Endothelial cell of umbilical vein (primary cell): ENCODE measurements around the gene VPS37D.

Source experiments
- EZH2 ChIP-seq: IDR thresholded peaks from 2 replicates; pipeline ENCODE4 v1.6.1; 2012; ENCODE audit warnings: borderline replicate concordance, low read depth, mild to moderate bottlenecking, moderate library complexity, low read length, inconsistent platforms; ENCODE audit not compliant: severe bottlenecking
- FOS ChIP-seq: IDR thresholded peaks from 2 replicates; pipeline ENCODE4 v1.6.1; 2011; ENCODE audit warnings: mild to moderate bottlenecking, low read length, moderate library complexity, borderline replicate concordance; ENCODE audit not compliant: insufficient read depth
- JUN ChIP-seq: IDR thresholded peaks from 2 replicates; pipeline ENCODE4 v1.6.1; 2011; ENCODE audit warnings: borderline replicate concordance, low read depth; ENCODE audit not compliant: insufficient read length, insufficient read depth
- POLR2A ChIP-seq: IDR thresholded peaks from 2 replicates; pipeline ENCODE4 v1.6.1; 2012; ENCODE audit warnings: low read depth, mild to moderate bottlenecking, control low read depth, low read length
- POLR2AphosphoS5 ChIP-seq: IDR thresholded peaks from 2 replicates; pipeline ENCODE4 v1.6.1; 2012; ENCODE audit warnings: low read depth, mild to moderate bottlenecking, control low read depth, low read length, moderate library complexity; ENCODE audit not compliant: insufficient read depth
- TF ChIP-seq, protein P1 (sequence below), 2 donors: IDR thresholded peaks; 1 replicate in 1 of 2; 2 replicates in 1 of 2; pipeline ENCODE4 v1.5.1; 2011; ENCODE audit warnings: low read length in 2 of 2, mild to moderate bottlenecking in 2 of 2, moderate library complexity in 2 of 2, control low read depth in 1 of 2, inconsistent platforms in 1 of 2, low read depth in 1 of 2; ENCODE audit not compliant: insufficient read depth in 1 of 2; ENCODE audit errors: extremely low read depth in 1 of 2
- TF ChIP-seq, protein P2 (sequence below): IDR thresholded peaks from 2 replicates; pipeline ENCODE4 v1.6.1; 2011; ENCODE audit not compliant: insufficient read depth, insufficient read length

- TF ChIP-seq, protein P1, sequence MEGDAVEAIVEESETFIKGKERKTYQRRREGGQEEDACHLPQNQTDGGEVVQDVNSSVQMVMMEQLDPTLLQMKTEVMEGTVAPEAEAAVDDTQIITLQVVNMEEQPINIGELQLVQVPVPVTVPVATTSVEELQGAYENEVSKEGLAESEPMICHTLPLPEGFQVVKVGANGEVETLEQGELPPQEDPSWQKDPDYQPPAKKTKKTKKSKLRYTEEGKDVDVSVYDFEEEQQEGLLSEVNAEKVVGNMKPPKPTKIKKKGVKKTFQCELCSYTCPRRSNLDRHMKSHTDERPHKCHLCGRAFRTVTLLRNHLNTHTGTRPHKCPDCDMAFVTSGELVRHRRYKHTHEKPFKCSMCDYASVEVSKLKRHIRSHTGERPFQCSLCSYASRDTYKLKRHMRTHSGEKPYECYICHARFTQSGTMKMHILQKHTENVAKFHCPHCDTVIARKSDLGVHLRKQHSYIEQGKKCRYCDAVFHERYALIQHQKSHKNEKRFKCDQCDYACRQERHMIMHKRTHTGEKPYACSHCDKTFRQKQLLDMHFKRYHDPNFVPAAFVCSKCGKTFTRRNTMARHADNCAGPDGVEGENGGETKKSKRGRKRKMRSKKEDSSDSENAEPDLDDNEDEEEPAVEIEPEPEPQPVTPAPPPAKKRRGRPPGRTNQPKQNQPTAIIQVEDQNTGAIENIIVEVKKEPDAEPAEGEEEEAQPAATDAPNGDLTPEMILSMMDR (IDR thresholded peaks at IDR 0.05; ENCODE audit: extremely low read depth in 1 of 2, insufficient read depth in 1 of 2, low read depth in 1 of 2, low read length in 2 of 2): no peak
- TF ChIP-seq POLR2A: no peak
- TF ChIP-seq, protein P2, sequence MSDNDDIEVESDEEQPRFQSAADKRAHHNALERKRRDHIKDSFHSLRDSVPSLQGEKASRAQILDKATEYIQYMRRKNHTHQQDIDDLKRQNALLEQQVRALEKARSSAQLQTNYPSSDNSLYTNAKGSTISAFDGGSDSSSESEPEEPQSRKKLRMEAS: no peak
- TF ChIP-seq EZH2: no peak
- no peak for TF ChIP-seq FOS
- TF ChIP-seq POLR2AphosphoS5: no peak
- no peak for TF ChIP-seq JUN
Measured at GRCh38 chr7:73712773-73713172, 45.1 kb downstream of the VPS37D start.
